Lower leg skin (tissue), 4 donors: ENCODE data around the gene MPZL1. TPM values are rescaled to one million over a fixed set of nuclear protein-coding genes. Genes with fewer than 3 reads are reported as not detected.

ENCODE experiments used
- DNase-seq, 2 donors: peaks; one replicate each; pipeline ENCODE4 v3.0.0-alpha.2; 2019; ENCODE audit warnings: low spot score in 2 of 2
- H3K4me3 ChIP-seq: fragments of 200-600 bp; sonication (generic); 2 replicates; pipeline ENCODE4 v1.5.1; 2017; ENCODE audit warnings: mild to moderate bottlenecking, low read depth; ENCODE audit not compliant: poor library complexity, severe bottlenecking
- CTCF ChIP-seq, 3 donors: fragments of 450-650 bp; IDR thresholded peaks; one replicate each; pipeline ENCODE4 v1.5.1; 2016; ENCODE audit warnings: antibody characterized with exemption in 3 of 3, mild to moderate bottlenecking in 3 of 3, moderate library complexity in 2 of 3
- POLR2A ChIP-seq, 2 donors: fragments of 450-650 bp; IDR thresholded peaks; one replicate each; pipeline ENCODE4 v1.6.1; 2016 to 2017; ENCODE audit warnings: antibody characterized with exemption in 2 of 2, mild to moderate bottlenecking in 1 of 2, moderate library complexity in 1 of 2
- WGBS, 2 donors: methylation state at CpG; one replicate each; pipeline ENCODE4 v1.1.5; 2018; 5-methylcytosine and 5-hydroxymethylcytosine counted together
- intact Hi-C: fragments of 100-400 bp; cut with DNase I; formaldehyde crosslinking; loops from one replicate; pipeline ENCODE4 v1.15.0; 2023; ENCODE audit warnings: low total_unique reads
- total RNA-seq, 4 donors: library from RNA; depleted of rRNA; stranded (reverse); fragments of >200 nt; gene quantifications; one replicate each; pipeline ENCODE4 v1.1.0, GENCODE V29; 2016

Gene MPZL1
- total RNA-seq, 4 donors from 2014 or later = 24.9 to 54.6 (median 30.9) TPM

GRCh38 chr1:167723707-167724323 lies 2.0 kb downstream of the MPZL1 start:
- no peak for DNase-seq
- no peak overlapping the region for H3K4me3 ChIP-seq
- intact Hi-C loops = loop anchor here (10.0 kb wide), 1 partner anchor 81 kb away; no protein-coding TSS in a partner anchor
- 71% methylated on average over 2 of the region's 2 CpGs for WGBS, 2 donors
- TF ChIP-seq CTCF (IDR thresholded peaks at IDR 0.05) (no peak), POLR2A (IDR thresholded peaks at IDR 0.05) (no peak)

DNA sequence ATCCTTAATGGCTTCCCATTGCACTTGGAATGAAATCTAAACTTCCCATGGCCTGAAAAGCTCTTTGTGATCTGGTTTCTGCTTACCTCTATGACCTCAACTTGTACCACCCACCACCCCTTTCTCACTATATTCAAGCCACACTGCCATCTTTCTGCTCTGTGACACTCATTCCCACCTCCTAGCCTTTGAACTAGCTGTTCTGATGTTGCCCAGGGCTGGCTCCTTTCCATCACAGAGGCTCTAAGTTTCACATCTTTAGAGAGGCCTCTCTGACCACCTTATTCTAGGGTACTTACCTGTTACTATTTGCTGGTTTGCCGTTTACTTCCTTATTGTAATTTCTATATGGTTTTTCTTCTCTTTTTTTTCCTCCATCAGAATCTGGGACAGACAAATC lies 4.2 kb downstream of the MPZL1 start:
- intact Hi-C loops = loop anchor here (10.0 kb wide), 1 partner anchor 79 kb away; no protein-coding TSS in a partner anchor

DNA sequence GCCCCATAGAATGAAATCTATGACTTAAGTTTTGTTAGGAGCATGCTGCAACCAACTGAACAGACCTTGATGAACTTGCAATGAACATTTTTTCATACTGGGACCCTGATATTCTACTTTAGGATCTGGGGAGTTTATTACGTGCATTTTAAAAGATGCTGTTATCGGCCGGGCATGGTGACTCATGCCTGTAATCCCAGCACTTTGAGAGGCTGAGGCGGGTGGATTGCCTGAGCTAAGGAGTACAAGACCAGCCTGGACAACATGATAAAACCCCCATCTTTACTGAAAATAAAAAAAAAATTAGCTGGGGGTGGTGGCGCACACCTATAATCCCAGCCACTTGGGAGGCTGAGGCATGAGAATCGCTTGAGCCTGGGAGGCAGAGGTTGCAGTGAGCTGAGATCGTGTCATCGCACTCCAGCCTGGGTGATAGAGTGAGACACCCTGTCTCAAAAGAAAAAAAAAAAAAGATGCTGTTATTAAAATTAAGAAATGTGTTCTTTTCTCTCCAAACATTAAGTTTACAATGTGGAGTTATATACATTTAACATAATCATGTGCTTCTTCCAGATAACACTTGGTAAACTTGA lies 7.1 kb downstream of the MPZL1 start:
- 94 to 97% methylated on average over 8 of the region's 8 CpGs for WGBS, 2 donors
- TF ChIP-seq POLR2A (IDR thresholded peaks at IDR 0.05) = no peak
- TF ChIP-seq CTCF (IDR thresholded peaks at IDR 0.05) = no peak
- intact Hi-C loops = loop anchor here (10.0 kb wide), 1 partner anchor 76 kb away; no protein-coding TSS in a partner anchor
- no peak for DNase-seq
- H3K4me3 ChIP-seq = no peak overlapping the region

More for the DNA sequence above, 4.2 kb downstream of the MPZL1 start:
- DNase-seq = no peak
- 60 to 61% methylated on average over 1 of the region's 1 CpG for WGBS, 2 donors
- TF ChIP-seq POLR2A (IDR thresholded peaks at IDR 0.05) (no peak), CTCF (IDR thresholded peaks at IDR 0.05) (no peak)
- H3K4me3 ChIP-seq = no peak overlapping the region

DNA sequence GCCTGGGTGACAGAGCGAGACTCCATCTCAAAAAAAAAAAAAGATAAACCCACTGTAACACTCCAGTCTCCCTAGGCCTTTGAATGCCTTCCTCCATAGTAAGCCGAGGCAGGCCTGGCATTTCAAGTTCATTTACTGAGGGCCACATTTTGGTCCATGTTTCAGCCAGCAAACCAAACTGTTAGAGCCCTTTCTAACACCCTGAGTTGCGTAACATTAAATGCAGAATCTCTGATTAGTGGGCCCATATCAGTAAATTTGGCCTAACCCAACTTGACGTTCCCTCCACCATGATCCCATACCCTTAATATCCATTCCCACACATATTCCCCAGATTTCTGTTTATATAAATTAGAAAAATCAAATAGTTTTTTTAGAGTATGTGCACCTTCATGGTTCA lies 12.4 kb downstream of the MPZL1 start:
- TF ChIP-seq CTCF (IDR thresholded peaks at IDR 0.05) (no peak), POLR2A (IDR thresholded peaks at IDR 0.05) (no peak)
- H3K4me3 ChIP-seq = no peak overlapping the region
- WGBS, 2 donors = 97% methylated on average over 4 of the region's 4 CpGs
- DNase-seq = no peak
- intact Hi-C loops = no loop called here

- intact Hi-C loops = no loop called here
- TF ChIP-seq POLR2A (IDR thresholded peaks at IDR 0.05) = no peak
- TF ChIP-seq CTCF (IDR thresholded peaks at IDR 0.05) = no peak
- WGBS, 2 donors = 65 to 70% methylated on average over 1 of the region's 1 CpG
- no peak overlapping the region for H3K4me3 ChIP-seq
- no peak for DNase-seq
Observed at GRCh38 chr1:167734841-167735240, 13.1 kb downstream of the MPZL1 start.
